Stimulated activated CD4-positive, alpha-beta T cell treated with anti-CD3 and anti-CD28 coated beads, TNF-alpha, amount 100 ng/mL, for 24 hours (primary cell): ENCODE measurements around the gene GDI2.
"Not testable (repeated sequence)": the region's sequence is repeated elsewhere in the genome, so short reads cannot be mapped to it uniquely, and the experiment has no call there.

Experiments used
- DNase-seq, 3 experiments: peaks; one replicate each; pipeline ENCODE4 v3.0.0-alpha.2; 2020; ENCODE audit warnings: low read depth in 3 of 3

GDI2 gene

GRCh38 chr10:5828725-5829124 lies 15.5 kb upstream of the GDI2 start:
- no peak for DNase-seq

GRCh38 chr10:5827841-5828240 lies 14.6 kb upstream of the GDI2 start:
- no peak for DNase-seq

GRCh38 chr10:5826511-5826910 lies 13.3 kb upstream of the GDI2 start:
- DNase-seq, result not testable (repeated sequence)

GRCh38 chr10:5818894-5819293 lies 5.7 kb upstream of the GDI2 start:
- DNase-seq, result no peak

- no peak for DNase-seq
Measured at GRCh38 chr10:5818048-5818331, 4.8 kb upstream of the GDI2 start.

GRCh38 chr10:5817322-5818047 lies 4.3 kb upstream of the GDI2 start:
- DNase-seq, result no peak

- DNase-seq, result no peak
Measured at GRCh38 chr10:5816170-5816569, 2.9 kb upstream of the GDI2 start.

- DNase-seq, result no peak
Measured at GRCh38 chr10:5814110-5815107, 1.2 kb upstream of the GDI2 start.

- DNase-seq, result no peak
Measured at GRCh38 chr10:5813091-5813340, 218 bp downstream of the GDI2 start.

- peak; percentile 15 to 38 (median 20) for DNase-seq
Measured at GRCh38 chr10:5812283-5813090, 747 bp downstream of the GDI2 start.

- no peak for DNase-seq
Measured at GRCh38 chr10:5811387-5811821, 1.8 kb downstream of the GDI2 start.

- DNase-seq, result no peak
Measured at GRCh38 chr10:5810225-5810624, 3.0 kb downstream of the GDI2 start.

- no peak for DNase-seq
Measured at GRCh38 chr10:5809527-5810154, 3.6 kb downstream of the GDI2 start.

GRCh38 chr10:5808783-5809392 lies 4.3 kb downstream of the GDI2 start:
- DNase-seq, result not testable (repeated sequence)

- DNase-seq, result no peak
Measured at GRCh38 chr10:5806745-5807144, 6.5 kb downstream of the GDI2 start.

GRCh38 chr10:5805711-5806110 lies 7.5 kb downstream of the GDI2 start:
- no peak for DNase-seq

GRCh38 chr10:5805260-5805659 lies 8.0 kb downstream of the GDI2 start:
- DNase-seq, result no peak

- no peak for DNase-seq
Measured at GRCh38 chr10:5804386-5804785, 8.8 kb downstream of the GDI2 start.

GRCh38 chr10:5800782-5801181 lies 12.5 kb downstream of the GDI2 start:
- no peak for DNase-seq

- no peak for DNase-seq
Measured at GRCh38 chr10:5794236-5794635, 19.0 kb downstream of the GDI2 start.

- no peak for DNase-seq
Measured at GRCh38 chr10:5789626-5790025, 23.6 kb downstream of the GDI2 start.

- DNase-seq, result no peak
Measured at GRCh38 chr10:5788969-5789368, 24.3 kb downstream of the GDI2 start.
